Measurements from ENCODE around the gene PHTF2.

Gene PHTF2

GRCh38 chr7:77982926-77983550, 184.5 kb downstream of the PHTF2 start:
- Histone ChIP-seq H3K79me2 (ENCODE audit: control insufficient read depth, low read length) (no peaks in the 10 kb centered on the region), H3F3A (ENCODE audit: control insufficient read depth, insufficient read depth) (no peaks in the 10 kb centered on the region)
- TF ChIP-seq CTCF (IDR thresholded peaks at IDR 0.05; ENCODE audit: low read depth, low read length, poor library complexity, severe bottlenecking) (no peak), EZH2phosphoT487 (IDR thresholded peaks at IDR 0.05; ENCODE audit: borderline replicate concordance, low read length) (no peak)

GRCh38 chr7:77983973-77984372, 185.4 kb downstream of the PHTF2 start:
- H3K9me2 ChIP-seq (replicated peaks; ENCODE audit: control insufficient read depth, low read length), result no peaks in the 10 kb centered on the region
- no peak overlapping the region for H3K4me3 ChIP-seq (ENCODE audit: low read length)
- no peaks in the 10 kb centered on the region for H3F3A ChIP-seq (ENCODE audit: control insufficient read depth, insufficient read depth)
- 0 out of 2 replicates have a peak, but pooled peaks cover 2% of the 10 kb centered on the region for H3K27me3 ChIP-seq (ENCODE audit: control insufficient read depth, low read length)
- H3K79me2 ChIP-seq (ENCODE audit: control insufficient read depth, low read length), result no peaks in the 10 kb centered on the region
- H3K4me2 ChIP-seq (ENCODE audit: low read length), result no peak overlapping the region
- H3K36me3 ChIP-seq (ENCODE audit: control insufficient read depth, low read length), result no peaks in the 10 kb centered on the region
- H4K20me1 ChIP-seq (ENCODE audit: control insufficient read depth, insufficient read depth, low read depth, low read length), result no peaks in the 10 kb centered on the region
- no peaks in the 10 kb centered on the region for H3K4me1 ChIP-seq (ENCODE audit: control insufficient read depth, low read length)
- no peak overlapping the region for H3K27ac ChIP-seq (ENCODE audit: low read depth, low read length)
- TF ChIP-seq CTCF (IDR thresholded peaks at IDR 0.05; ENCODE audit: low read depth, low read length, poor library complexity, severe bottlenecking), result no peak
- no peaks in the 10 kb centered on the region for H3K9me3 ChIP-seq (ENCODE audit: control insufficient read depth, insufficient read depth, low read length)

More at GRCh38 chr7:77982926-77983550, 184.5 kb downstream of the PHTF2 start:
- no peak overlapping the region for H3K4me3 ChIP-seq (ENCODE audit: low read length)
- no peaks in the 10 kb centered on the region for H3K4me1 ChIP-seq (ENCODE audit: control insufficient read depth, low read length)
- H3K27ac ChIP-seq (ENCODE audit: low read depth, low read length), result no peak overlapping the region
- H3K27me3 ChIP-seq (ENCODE audit: control insufficient read depth, low read length), result 0 out of 2 replicates have a peak, but pooled peaks cover 2% of the 10 kb centered on the region
- H3K4me2 ChIP-seq (ENCODE audit: low read length), result no peak overlapping the region
- H3K9me3 ChIP-seq (ENCODE audit: control insufficient read depth, insufficient read depth, low read length), result no peaks in the 10 kb centered on the region
- no peaks in the 10 kb centered on the region for H3K9me2 ChIP-seq (replicated peaks; ENCODE audit: control insufficient read depth, low read length)
- no peaks in the 10 kb centered on the region for H3K36me3 ChIP-seq (ENCODE audit: control insufficient read depth, low read length)
- H4K20me1 ChIP-seq (ENCODE audit: control insufficient read depth, insufficient read depth, low read depth, low read length), result no peaks in the 10 kb centered on the region

GRCh38 chr7:77985232-77985973, 186.8 kb downstream of the PHTF2 start:
- Histone ChIP-seq H3F3A (ENCODE audit: control insufficient read depth, insufficient read depth) (no peaks in the 10 kb centered on the region), H3K9me2 (replicated peaks; ENCODE audit: control insufficient read depth, low read length) (no peaks in the 10 kb centered on the region), H3K4me3 (ENCODE audit: low read length) (no peak overlapping the region), H3K4me2 (ENCODE audit: low read length) (no peak overlapping the region), H3K4me1 (ENCODE audit: control insufficient read depth, low read length) (no peaks in the 10 kb centered on the region; the same call in 1 of the 2 replicates), H3K27ac (ENCODE audit: low read depth, low read length) (no peak overlapping the region), H4K20me1 (ENCODE audit: control insufficient read depth, insufficient read depth, low read depth, low read length) (no peaks in the 10 kb centered on the region), H3K79me2 (ENCODE audit: control insufficient read depth, low read length) (no peaks in the 10 kb centered on the region), H3K27me3 (ENCODE audit: control insufficient read depth, low read length) (0 out of 2 replicates have a peak, but pooled peaks cover 2% of the 10 kb centered on the region), H3K36me3 (ENCODE audit: control insufficient read depth, low read length) (no peaks in the 10 kb centered on the region), H3K9me3 (ENCODE audit: control insufficient read depth, insufficient read depth, low read length) (no peaks in the 10 kb centered on the region)
- TF ChIP-seq EZH2phosphoT487 (IDR thresholded peaks at IDR 0.05; ENCODE audit: borderline replicate concordance, low read length) (no peak), CTCF (IDR thresholded peaks at IDR 0.05; ENCODE audit: low read depth, low read length, poor library complexity, severe bottlenecking) (no peak)
